Left hindlimb (tissue), 1 donor: ENCODE measurements around the gene ORM1.
"Not testable (repeated sequence)": the region's sequence is repeated elsewhere in the genome, so short reads cannot be mapped to it uniquely, and the experiment has no call there.

Source experiments
- DNase-seq: peaks from one replicate; pipeline ENCODE4 v3.0.0-alpha.2; 2018

The ORM1 gene

DNA sequence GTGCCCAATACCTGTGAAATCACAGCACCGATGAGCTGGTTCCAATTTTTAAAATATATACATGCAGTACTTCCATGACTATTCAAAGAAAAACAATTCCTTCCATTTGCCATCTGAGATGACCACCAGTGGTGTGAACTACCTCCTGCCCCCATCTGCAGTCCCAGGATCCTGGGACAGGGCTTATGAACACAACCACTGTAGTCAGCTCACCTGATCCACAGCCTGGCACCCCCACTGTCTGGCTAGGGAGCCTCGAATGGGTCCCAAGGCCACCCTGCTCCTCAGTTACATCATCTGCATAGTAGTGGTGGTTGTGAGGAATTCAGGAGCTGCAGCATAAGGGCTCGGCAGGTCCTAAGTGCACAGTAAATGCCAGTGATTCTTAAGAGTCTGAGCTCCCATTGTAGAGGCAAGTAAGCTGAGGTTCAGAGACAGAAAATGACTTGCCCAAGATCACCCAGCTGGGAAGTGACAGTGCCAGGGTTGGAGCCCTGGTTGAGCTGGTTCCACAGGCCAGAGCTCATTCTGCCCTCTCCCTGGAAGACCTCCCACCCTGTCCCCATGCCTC lies 2.9 kb downstream of the ORM1 start:
- not testable (repeated sequence) for DNase-seq

DNA sequence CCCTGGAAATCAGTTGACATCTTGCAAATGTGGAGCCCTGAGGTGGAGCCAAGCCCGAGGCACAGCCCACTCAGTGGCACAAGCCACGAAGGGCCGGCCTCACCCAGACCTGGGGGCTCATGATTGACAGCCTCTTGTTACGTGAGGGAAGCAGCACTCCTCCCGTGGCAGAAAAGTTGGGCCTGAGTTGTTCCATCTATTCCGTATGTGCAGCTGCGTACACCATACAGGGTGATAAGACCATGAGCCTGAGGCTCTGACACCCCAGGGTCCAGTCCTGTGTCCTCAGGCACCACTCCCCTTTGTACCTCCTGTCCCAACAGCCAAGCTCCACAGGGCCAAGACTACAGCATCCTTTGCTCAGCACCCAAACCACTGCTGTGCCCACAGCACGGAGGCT lies 4.9 kb downstream of the ORM1 start:
- peak; percentile 55 for DNase-seq

DNA sequence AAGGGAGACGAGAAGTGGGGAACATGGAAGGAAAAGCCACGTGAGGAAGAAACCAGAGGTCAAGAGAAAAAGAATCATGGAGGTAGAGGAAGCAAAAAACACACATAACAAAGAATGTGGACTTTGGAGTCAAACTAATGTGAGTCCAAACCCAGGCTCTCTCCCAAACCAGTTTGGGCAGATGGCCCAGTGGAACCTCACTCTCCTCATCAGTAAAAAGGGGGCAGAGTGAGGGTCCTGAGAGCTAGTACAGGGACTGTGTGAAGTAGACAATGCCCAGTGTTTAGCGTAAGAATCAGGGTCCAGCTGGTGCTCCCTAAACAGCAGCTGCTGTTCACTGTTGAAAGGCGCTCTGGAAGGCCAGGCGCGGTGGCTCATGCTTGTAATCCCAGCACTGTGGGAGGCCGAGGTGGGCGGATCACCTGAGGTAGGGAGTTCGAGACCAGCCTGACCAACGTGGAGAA lies 5.5 kb downstream of the ORM1 start:
- DNase-seq: not testable (repeated sequence)

- not testable (repeated sequence) for DNase-seq
These were observed 6.2 kb downstream of the ORM1 start for GRCh38 chr9:114328937-114329624.

DNA sequence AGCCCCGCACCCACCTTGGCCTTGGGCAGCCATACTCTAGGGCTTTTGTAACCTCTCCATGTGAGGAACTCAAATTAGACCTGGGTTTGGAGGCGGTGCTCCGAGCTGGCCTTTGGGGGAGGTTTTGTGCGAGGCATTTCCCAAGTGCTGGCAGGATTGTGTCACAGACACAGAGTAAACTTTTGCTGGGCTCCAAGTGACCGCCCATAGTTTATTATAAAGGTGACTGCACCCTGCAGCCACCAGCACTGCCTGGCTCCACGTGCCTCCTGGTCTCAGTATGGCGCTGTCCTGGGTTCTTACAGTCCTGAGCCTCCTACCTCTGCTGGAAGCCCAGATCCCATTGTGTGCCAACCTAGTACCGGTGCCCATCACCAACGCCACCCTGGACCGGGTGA lies 6.7 kb downstream of the ORM1 start, which contains the start of gene ORM2:
Gene ORM2, plus strand, starts transcription at position 245 of the 398 bp plus-strand sequence. Its CDS starts 36 bp downstream, at position 281.
- DNase-seq: not testable (repeated sequence)

GRCh38 chr9:114330636-114331035 lies 7.7 kb downstream of the ORM1 start:
- DNase-seq: no peak

DNA sequence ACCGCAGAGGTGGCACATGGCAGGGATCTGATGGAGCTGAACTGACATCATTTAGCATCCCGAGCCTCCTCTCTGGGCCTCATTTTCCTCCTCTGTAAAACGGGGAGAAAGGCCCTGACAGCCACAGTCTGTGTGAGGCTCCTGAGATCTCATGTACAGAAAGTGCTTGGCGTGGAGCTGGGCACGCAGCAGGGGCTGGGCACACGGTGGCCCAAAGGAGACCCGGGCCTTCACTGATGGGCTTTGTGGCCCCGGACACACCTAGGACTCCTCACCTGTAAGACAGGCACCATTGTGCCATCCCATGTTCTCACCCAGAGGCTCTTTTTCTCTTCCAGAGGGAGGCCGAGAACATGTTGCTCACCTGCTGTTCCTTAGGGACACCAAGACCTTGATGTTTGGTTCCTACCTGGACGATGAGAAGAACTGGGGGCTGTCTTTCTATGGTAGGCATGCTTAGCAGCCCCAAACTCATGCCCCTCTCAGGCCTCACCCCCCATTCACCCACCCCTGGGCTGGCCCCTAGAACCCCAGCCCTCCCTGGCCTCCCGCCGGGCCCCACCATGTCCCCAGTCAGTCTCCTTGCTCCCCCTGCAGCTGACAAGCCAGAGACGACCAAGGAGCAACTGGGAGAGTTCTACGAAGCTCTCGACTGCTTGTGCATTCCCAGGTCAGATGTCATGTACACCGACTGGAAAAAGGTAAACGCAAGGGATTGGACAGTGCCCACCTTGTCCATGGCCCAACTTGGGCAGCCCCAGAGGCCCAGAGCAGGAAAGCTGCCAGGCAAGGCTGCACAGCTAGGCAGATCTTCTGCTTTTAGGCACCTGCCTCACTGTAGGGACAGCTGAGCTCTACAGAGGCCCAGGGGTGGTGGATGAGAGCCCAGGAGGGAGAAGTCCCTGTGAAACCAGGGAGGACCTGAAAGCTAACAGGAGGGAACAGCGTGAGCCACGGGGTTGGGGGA lies 8.6 kb downstream of the ORM1 start:
- DNase-seq: not testable (repeated sequence)

DNA sequence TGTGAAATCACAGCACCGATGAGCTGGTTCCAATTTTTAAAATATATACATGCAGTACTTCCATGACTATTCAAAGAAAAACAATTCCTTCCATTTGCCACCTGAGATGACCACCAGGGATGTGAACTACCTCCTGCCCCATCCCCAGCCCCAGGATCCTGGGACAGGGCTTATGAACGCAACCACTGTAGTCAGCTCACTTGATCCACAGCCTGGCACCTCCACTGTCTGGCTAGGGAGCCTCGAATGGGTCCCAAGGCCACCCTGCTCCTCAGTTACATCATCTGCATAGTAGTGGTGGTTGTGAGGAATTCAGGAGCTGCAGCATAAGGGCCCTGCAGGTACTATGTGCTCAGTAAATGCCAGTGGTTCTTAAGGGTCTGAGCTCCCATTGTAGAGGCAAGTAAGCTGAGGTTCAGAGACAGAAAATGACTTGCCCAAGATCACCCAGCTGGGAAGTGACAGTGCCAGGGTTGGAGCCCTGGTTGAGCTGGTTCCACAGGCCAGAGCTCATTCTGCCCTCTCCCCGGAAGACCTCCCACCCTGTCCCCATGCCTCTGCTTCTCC lies 9.7 kb downstream of the ORM1 start:
- not testable (repeated sequence) for DNase-seq

DNA sequence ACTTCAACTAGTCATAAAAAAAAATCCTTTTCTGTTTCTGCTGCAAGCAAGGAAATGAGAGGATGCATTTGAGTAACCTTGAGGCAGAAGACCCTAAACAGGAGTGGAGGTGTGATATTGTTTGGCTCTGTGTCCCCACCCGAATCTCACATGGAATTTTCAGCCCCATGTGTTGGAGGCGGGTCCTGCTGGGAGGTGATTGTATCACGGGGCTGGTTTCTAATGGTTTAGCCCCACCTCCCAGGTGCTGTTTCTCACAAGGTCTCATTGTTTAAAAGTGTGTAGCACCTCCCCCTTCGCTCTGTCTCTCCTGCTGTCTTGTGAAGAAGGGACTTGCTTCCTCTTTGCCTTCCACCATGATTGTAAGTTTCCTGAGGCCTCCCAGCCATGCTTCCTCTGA lies 10.8 kb downstream of the ORM1 start:
- DNase-seq: not testable (repeated sequence)

GRCh38 chr9:114334490-114334889 lies 11.6 kb downstream of the ORM1 start:
- DNase-seq: no peak

DNA sequence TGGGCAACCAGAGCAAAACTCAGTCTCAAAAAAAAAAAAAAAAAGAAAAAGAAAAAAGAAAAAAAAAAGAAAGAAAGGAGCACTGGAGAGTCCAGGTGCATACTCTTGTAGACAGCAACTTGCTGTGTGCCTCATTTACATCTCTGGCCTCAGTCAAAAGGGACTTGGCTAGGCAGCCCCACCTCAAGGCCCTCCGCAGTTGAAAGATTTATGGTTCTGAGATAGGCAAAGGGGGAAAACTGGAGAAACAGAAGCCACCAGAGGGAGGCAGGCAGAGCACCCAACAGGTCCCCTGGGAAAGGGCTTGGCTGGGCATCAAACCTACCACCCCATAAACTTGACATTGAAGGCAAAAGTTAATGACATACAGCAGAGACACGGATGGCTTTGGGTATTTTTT lies 12.8 kb downstream of the ORM1 start:
- no peak for DNase-seq

GRCh38 chr9:114336157-114336556 lies 13.3 kb downstream of the ORM1 start:
- DNase-seq: no peak

DNA sequence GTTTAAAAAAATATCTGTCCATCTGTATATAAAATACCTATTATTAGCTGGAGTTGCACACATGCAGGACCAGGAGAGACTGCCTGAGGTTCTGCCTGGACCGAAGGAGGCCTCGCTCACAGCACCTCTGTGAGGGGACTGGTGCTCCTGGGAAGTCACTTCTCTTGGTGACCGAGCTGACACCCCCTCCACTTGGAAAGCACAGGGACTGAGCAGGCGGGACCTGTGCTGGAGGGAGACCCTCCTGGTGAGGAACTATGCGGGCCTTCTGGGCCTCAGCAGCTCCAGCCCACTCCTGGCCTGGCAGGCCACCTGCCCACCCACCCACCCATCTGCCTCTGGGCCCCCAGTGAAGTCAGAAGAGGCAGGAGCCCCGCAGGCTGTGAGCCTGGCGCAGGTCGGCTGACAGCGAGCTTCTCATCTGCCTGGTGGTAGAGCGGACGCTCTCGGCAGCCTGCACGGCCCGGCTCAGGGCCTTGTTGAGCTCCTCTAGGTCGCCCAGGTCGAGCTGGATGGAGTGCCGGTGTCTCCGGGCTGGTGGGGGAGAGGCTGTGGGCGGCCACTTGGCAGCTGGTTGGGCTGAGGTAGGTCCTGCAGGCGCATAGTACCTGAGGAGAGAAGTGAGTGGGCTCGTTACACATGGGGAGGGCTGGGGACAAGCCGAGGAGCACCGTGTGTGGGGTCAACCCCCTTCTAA lies 13.9 kb downstream of the ORM1 start:
- no peak for DNase-seq

- no peak for DNase-seq
These were observed 15.3 kb downstream of the ORM1 start for GRCh38 chr9:114338187-114338586.

GRCh38 chr9:114339130-114339908 lies 16.4 kb downstream of the ORM1 start:
- no peak for DNase-seq

GRCh38 chr9:114341152-114341830 lies 18.4 kb downstream of the ORM1 start:
- no peak for DNase-seq

DNA sequence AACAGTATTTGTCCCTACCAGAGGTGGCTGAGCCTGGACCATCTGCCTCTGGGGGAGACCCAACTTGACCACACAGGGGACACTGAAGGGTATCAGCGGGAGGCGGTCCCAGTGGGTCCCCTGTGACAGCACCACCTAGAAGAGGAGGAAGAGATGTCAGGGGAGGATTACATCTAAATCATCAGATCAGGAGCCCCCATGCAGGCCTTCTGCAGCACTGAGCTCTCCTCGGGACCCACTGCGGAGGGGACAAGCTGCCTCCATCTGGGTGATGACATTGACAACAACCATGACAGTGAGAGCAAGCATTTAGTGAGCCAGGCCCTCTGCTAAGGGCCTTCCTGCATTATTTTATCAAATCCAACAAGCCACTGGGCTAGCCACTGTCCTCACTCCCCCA lies 19.1 kb downstream of the ORM1 start:
- DNase-seq: no peak

GRCh38 chr9:114342755-114343440 lies 20.0 kb downstream of the ORM1 start:
- DNase-seq: no peak

DNA sequence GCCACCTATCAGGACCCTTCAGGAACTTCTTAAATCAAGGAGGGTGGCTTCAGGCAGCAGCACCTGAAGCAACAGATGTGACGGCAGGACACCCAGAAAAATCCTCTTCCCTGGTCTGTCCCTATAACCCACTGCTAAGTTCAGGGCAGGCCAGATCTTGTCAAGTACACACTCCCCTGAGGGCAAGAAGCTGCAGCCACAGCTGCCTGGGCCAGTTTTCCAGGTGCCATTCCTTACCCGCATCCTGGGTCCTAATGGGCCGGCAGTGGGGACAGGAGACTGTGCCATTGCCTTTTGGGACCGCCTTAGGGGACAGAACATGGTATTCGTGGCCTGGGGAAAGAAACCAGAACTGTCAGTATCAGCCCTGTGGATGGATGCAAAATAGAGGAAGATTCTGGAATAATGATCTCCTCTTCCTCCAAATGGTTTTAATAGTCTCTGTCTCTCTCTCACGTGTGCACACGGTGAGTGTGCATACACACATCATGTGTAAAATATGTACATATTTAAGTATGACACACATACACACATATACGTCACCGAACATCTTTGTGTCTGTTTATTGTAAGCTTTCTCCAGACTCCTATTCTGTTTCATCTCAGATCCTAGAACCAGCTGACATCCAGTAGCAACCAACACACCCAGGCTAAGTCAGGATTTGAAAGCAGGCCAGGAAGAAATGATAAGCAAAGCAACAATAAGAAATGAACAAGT lies 20.7 kb downstream of the ORM1 start:
- no peak for DNase-seq

- no peak for DNase-seq
These were observed 21.3 kb downstream of the ORM1 start for GRCh38 chr9:114344188-114344566.
